OCI-LY1 (cell line): ENCODE measurements around the gene PPT2.
A peak's percentile ranks its signal among the peaks of the same experiment; 100 is the strongest.

ENCODE experiments used
- H2AFZ ChIP-seq: fragments of 200-600 bp; sonication (generic), shearing (Covaris generic); 2 replicates; pipeline ENCODE4 v1.6.0; 2014; ENCODE audit warnings: antibody characterized with exemption, mild to moderate bottlenecking, low read length
- H3F3A ChIP-seq: fragments of 200-600 bp; sonication (generic), shearing (Covaris generic); 2 replicates; pipeline ENCODE4 v1.6.0; 2014; ENCODE audit warnings: mild to moderate bottlenecking, antibody characterized with exemption, low read length, moderate library complexity; ENCODE audit not compliant: insufficient read depth
- H3K27ac ChIP-seq: fragments of 200-600 bp; sonication (generic); 2 replicates; pipeline ENCODE4 v1.5.1; 2014; ENCODE audit warnings: low read length, mixed run types, mild to moderate bottlenecking, low read depth; ENCODE audit not compliant: poor library complexity, severe bottlenecking
- H3K27me3 ChIP-seq: fragments of 200-600 bp; sonication (generic); 2 replicates; pipeline ENCODE4 v1.6.0; 2014; ENCODE audit warnings: antibody characterized with exemption, mild to moderate bottlenecking, low read length, moderate library complexity; ENCODE audit not compliant: insufficient read depth
- H3K36me3 ChIP-seq: fragments of 200-600 bp; sonication (generic); 2 replicates; pipeline ENCODE4 v1.6.1; 2014; ENCODE audit warnings: mild to moderate bottlenecking, antibody characterized with exemption, low read length, moderate library complexity, mixed read lengths; ENCODE audit not compliant: insufficient read depth
- H3K4me1 ChIP-seq: fragments of 200-600 bp; sonication (generic); 2 replicates; pipeline ENCODE4 v1.5.1; 2014; ENCODE audit warnings: mild to moderate bottlenecking, low read length, moderate library complexity; ENCODE audit not compliant: insufficient read depth, severe bottlenecking
- H3K4me2 ChIP-seq: fragments of 200-600 bp; sonication (generic), shearing (Covaris generic); 2 replicates; pipeline ENCODE4 v1.6.1; 2014; ENCODE audit warnings: low read length
- H3K4me3 ChIP-seq: fragments of 200-600 bp; sonication (generic); 2 replicates; pipeline ENCODE4 v1.5.1; 2014; ENCODE audit warnings: low read length, low read depth, mild to moderate bottlenecking, mixed read lengths; ENCODE audit not compliant: poor library complexity, severe bottlenecking
- H3K79me2 ChIP-seq: fragments of 200-600 bp; shearing (Covaris generic); 2 replicates; pipeline ENCODE4 v1.6.1; 2016; ENCODE audit warnings: mixed run types, low read length, mixed read lengths; ENCODE audit not compliant: insufficient read depth
- H3K9ac ChIP-seq: fragments of 200-600 bp; sonication (generic), shearing (Covaris generic); 2 replicates; pipeline ENCODE4 v1.6.1; 2014; ENCODE audit warnings: mild to moderate bottlenecking, low read length, mixed read lengths
- H3K9me2 ChIP-seq: fragments of 200-600 bp; sonication (generic), shearing (Covaris generic); 2 replicates; pipeline ENCODE4 v1.6.1; 2014; ENCODE audit warnings: low read depth, mild to moderate bottlenecking, low read length, mixed read lengths
- H3K9me3 ChIP-seq: fragments of 200-600 bp; shearing (Covaris generic); 2 replicates; pipeline ENCODE4 v1.6.1; 2014; ENCODE audit warnings: low read length, mixed read lengths
- H4K20me1 ChIP-seq: fragments of 200-600 bp; sonication (generic), shearing (Covaris generic); 2 replicates; pipeline ENCODE4 v1.6.0; 2016; ENCODE audit warnings: mild to moderate bottlenecking, low read length; ENCODE audit not compliant: insufficient read depth
- CTCF ChIP-seq: fragments of 200-600 bp; sonication (generic), shearing (Covaris generic); IDR thresholded peaks from 2 replicates; pipeline ENCODE4 v1.5.1; 2017; ENCODE audit warnings: mild to moderate bottlenecking, antibody characterized with exemption, low read length, moderate library complexity, mixed read lengths
- EZH2 ChIP-seq: fragments of 200-600 bp; sonication (generic), shearing (Covaris generic); IDR thresholded peaks from 2 replicates; pipeline ENCODE4 v1.8.0; 2017; ENCODE audit warnings: borderline replicate concordance, mixed run types, mild to moderate bottlenecking, antibody characterized with exemption, low read length, moderate library complexity, mixed read lengths

Gene PPT2

GRCh38 chr6:32173051-32173727, 19.2 kb downstream of the PPT2 start:
- H3K9me2 ChIP-seq: no peaks in the 10 kb centered on the region
- no peak overlapping the region for H3K27ac ChIP-seq
- no peak overlapping the region for H3K4me3 ChIP-seq
- H3F3A ChIP-seq: no peaks in the 10 kb centered on the region
- H3K27me3 ChIP-seq: no peaks in the 10 kb centered on the region
- H3K4me2 ChIP-seq: peak overlapping the region; percentile 14; the same call in 1 of the 2 replicates
- no peaks in the 10 kb centered on the region for H4K20me1 ChIP-seq
- peaks cover 12% of the 10 kb centered on the region; the same call in 1 of the 2 replicates for H3K79me2 ChIP-seq
- no peak overlapping the region for H3K9ac ChIP-seq
- H3K36me3 ChIP-seq: peaks cover 28% of the 10 kb centered on the region; the same call in 1 of the 2 replicates
- H3K4me1 ChIP-seq: peaks cover 47% of the 10 kb centered on the region
- TF ChIP-seq EZH2 (no peak), CTCF (no peak)
- H2AFZ ChIP-seq: no peak overlapping the region
- H3K9me3 ChIP-seq: no peaks in the 10 kb centered on the region

- Histone ChIP-seq H3K9me2 (no peaks in the 10 kb centered on the region), H3K4me2 (peak overlapping the region; percentile 96), H3K79me2 (peaks cover 12% of the 10 kb centered on the region; the same call in 1 of the 2 replicates), H3K27ac (no peak overlapping the region), H3F3A (no peaks in the 10 kb centered on the region), H3K9me3 (no peaks in the 10 kb centered on the region), H3K36me3 (peaks cover 17% of the 10 kb centered on the region; the same call in 1 of the 2 replicates), H3K9ac (no peak overlapping the region; the same call in 1 of the 2 replicates), H3K27me3 (no peaks in the 10 kb centered on the region), H3K4me1 (peaks cover 53% of the 10 kb centered on the region), H3K4me3 (peak overlapping the region; percentile 91), H2AFZ (no peak overlapping the region), H4K20me1 (no peaks in the 10 kb centered on the region)
- no peak for TF ChIP-seq EZH2
- no peak for TF ChIP-seq CTCF
Observed at GRCh38 chr6:32174416-32174815, 20.5 kb downstream of the PPT2 start.

- TF ChIP-seq CTCF (no peak), EZH2 (no peak)
- no peaks in the 10 kb centered on the region for H3K9me2 ChIP-seq
- H3K36me3 ChIP-seq: peaks cover 16% of the 10 kb centered on the region; the same call in 1 of the 2 replicates
- H3K9me3 ChIP-seq: no peaks in the 10 kb centered on the region
- H3K4me3 ChIP-seq: peak overlapping the region; percentile 91
- H3K4me1 ChIP-seq: peaks cover 56% of the 10 kb centered on the region
- no peaks in the 10 kb centered on the region for H3F3A ChIP-seq
- H3K4me2 ChIP-seq: peak overlapping the region; percentile 96
- peak overlapping the region; percentile 96 for H3K9ac ChIP-seq
- H2AFZ ChIP-seq: no peak overlapping the region
- peaks cover 12% of the 10 kb centered on the region; the same call in 1 of the 2 replicates for H3K79me2 ChIP-seq
- H3K27ac ChIP-seq: peak overlapping the region; percentile 20
- no peaks in the 10 kb centered on the region for H4K20me1 ChIP-seq
- no peaks in the 10 kb centered on the region for H3K27me3 ChIP-seq
Observed at GRCh38 chr6:32175322-32175710, 21.4 kb downstream of the PPT2 start.
